Measurements from ENCODE around the gene ZCCHC13. TPM values are rescaled to one million over a fixed set of nuclear protein-coding genes. Genes with fewer than 3 reads are reported as not detected.

Gene ZCCHC13
- total and polyA plus RNA-seq, 9 of the 15 experiments (the other 6 are each of a cell fraction or from before 2014, with no cell fraction given) = not detected

- TF ChIP-seq ZNF12 (CRISPR knock-in tag; IDR thresholded peaks at IDR 0.05) (no peak), STAT5A (IDR thresholded peaks at IDR 0.05; ENCODE audit: borderline replicate concordance, low read length) (no peak), ETV1 (tag; conservative IDR thresholded peaks at IDR 0.05; ENCODE audit: low read depth) (no peak), ZBED1 (IDR thresholded peaks at IDR 0.05) (no peak), HMBOX1 (IDR thresholded peaks at IDR 0.05) (no peak), ZNF318 (IDR thresholded peaks at IDR 0.05; ENCODE audit: borderline replicate concordance in 1 of 2, low read depth in 1 of 2) (no peak), ZZZ3 (IDR thresholded peaks at IDR 0.05) (no peak), POLR2H (tag; IDR thresholded peaks at IDR 0.05; ENCODE audit: low read depth) (no peak), POLR2AphosphoS2 (IDR thresholded peaks at IDR 0.05; ENCODE audit: low read length) (no peak), TBP (optimal IDR thresholded peaks at IDR 0.05; ENCODE audit: low read depth, low read length) (peak; percentile 25), ZNF644 (tag; IDR thresholded peaks at IDR 0.05; ENCODE audit: low read depth) (no peak), VEZF1 (CRISPR knock-in tag; IDR thresholded peaks at IDR 0.05) (peak; percentile 99), GMEB1 (CRISPR knock-in tag; IDR thresholded peaks at IDR 0.05) (no peak), ARID2 (IDR thresholded peaks at IDR 0.05) (no peak)
Measured at GRCh38 chrX:74293343-74293946, 10.5 kb upstream of the ZCCHC13 start (continued).

Data from K562 (cell line).